Liver (tissue), 3 donors: ENCODE data around the gene FGF14.

Experiments
- EGR1 ChIP-seq, 2 donors: IDR thresholded peaks; 2 replicates each; pipeline ENCODE4 v1.6.1; 2016 to 2018; ENCODE audit warnings: antibody characterized with exemption in 2 of 2, low read depth in 2 of 2
- FOXA1 ChIP-seq: IDR thresholded peaks from 2 replicates; pipeline ENCODE4 v1.6.1; 2016; ENCODE audit warnings: antibody characterized with exemption
- GABPA ChIP-seq, 2 donors: IDR thresholded peaks in 1 of 2; conservative IDR thresholded peaks in 1 of 2; 2 replicates each; pipeline ENCODE4 v1.6.1; 2016; ENCODE audit warnings: antibody characterized with exemption in 2 of 2, mild to moderate bottlenecking in 1 of 2, moderate library complexity in 1 of 2
- HNF4A ChIP-seq, 2 donors: conservative IDR thresholded peaks; 2 replicates each; pipeline ENCODE4 v1.6.1; 2016; ENCODE audit warnings: antibody characterized with exemption in 2 of 2, mild to moderate bottlenecking in 2 of 2
- SP1 ChIP-seq: IDR thresholded peaks from 2 replicates; pipeline ENCODE4 v1.6.1; 2018; ENCODE audit warnings: antibody characterized with exemption, mild to moderate bottlenecking
- YY1 ChIP-seq: IDR thresholded peaks from 2 replicates; pipeline ENCODE4 v1.6.1; 2016; ENCODE audit warnings: antibody characterized with exemption, mild to moderate bottlenecking
- TF ChIP-seq, protein P1 (sequence below): fragments of 150-350 bp; IDR thresholded peaks from 2 replicates; pipeline ENCODE4 v1.5.1; 2017; ENCODE audit warnings: improper control_type of control experiment, low read depth, low read length; ENCODE audit not compliant: missing input control
- TF ChIP-seq, protein P2 (sequence below): IDR thresholded peaks from 2 replicates; pipeline ENCODE4 v1.6.1; 2016; ENCODE audit warnings: antibody characterized with exemption, mild to moderate bottlenecking
- donor health status: healthy.
- donor health status: healthy.

DNA sequence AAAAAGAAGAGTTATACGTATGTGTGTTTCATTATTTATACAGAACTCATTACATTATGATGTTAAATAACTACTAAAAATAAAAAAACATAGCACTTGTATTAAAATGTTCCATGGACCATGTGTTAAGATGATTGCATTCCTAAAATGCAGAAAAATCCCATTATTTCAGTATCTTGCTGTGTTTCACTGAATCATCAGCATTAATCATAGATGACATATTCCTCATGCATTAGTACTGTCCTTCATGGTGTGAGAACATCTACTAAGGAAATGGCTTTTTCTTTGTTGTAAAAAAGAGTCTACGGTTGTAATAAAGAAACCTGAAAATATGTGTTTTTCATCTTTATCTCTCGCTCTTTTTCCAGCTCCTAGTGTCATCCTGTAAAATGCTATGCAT lies 416.5 kb downstream of the FGF14 start:
- TF ChIP-seq HNF4A (conservative IDR thresholded peaks at IDR 0.05) = no peak
- TF ChIP-seq, protein P1, sequence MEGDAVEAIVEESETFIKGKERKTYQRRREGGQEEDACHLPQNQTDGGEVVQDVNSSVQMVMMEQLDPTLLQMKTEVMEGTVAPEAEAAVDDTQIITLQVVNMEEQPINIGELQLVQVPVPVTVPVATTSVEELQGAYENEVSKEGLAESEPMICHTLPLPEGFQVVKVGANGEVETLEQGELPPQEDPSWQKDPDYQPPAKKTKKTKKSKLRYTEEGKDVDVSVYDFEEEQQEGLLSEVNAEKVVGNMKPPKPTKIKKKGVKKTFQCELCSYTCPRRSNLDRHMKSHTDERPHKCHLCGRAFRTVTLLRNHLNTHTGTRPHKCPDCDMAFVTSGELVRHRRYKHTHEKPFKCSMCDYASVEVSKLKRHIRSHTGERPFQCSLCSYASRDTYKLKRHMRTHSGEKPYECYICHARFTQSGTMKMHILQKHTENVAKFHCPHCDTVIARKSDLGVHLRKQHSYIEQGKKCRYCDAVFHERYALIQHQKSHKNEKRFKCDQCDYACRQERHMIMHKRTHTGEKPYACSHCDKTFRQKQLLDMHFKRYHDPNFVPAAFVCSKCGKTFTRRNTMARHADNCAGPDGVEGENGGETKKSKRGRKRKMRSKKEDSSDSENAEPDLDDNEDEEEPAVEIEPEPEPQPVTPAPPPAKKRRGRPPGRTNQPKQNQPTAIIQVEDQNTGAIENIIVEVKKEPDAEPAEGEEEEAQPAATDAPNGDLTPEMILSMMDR = no peak
- no peak for TF ChIP-seq GABPA (IDR thresholded peaks at IDR 0.05 in 1 of 2, conservative IDR thresholded peaks at IDR 0.05 in 1 of 2)
- TF ChIP-seq FOXA1 = no peak
- no peak for TF ChIP-seq SP1
- TF ChIP-seq, protein P2, sequence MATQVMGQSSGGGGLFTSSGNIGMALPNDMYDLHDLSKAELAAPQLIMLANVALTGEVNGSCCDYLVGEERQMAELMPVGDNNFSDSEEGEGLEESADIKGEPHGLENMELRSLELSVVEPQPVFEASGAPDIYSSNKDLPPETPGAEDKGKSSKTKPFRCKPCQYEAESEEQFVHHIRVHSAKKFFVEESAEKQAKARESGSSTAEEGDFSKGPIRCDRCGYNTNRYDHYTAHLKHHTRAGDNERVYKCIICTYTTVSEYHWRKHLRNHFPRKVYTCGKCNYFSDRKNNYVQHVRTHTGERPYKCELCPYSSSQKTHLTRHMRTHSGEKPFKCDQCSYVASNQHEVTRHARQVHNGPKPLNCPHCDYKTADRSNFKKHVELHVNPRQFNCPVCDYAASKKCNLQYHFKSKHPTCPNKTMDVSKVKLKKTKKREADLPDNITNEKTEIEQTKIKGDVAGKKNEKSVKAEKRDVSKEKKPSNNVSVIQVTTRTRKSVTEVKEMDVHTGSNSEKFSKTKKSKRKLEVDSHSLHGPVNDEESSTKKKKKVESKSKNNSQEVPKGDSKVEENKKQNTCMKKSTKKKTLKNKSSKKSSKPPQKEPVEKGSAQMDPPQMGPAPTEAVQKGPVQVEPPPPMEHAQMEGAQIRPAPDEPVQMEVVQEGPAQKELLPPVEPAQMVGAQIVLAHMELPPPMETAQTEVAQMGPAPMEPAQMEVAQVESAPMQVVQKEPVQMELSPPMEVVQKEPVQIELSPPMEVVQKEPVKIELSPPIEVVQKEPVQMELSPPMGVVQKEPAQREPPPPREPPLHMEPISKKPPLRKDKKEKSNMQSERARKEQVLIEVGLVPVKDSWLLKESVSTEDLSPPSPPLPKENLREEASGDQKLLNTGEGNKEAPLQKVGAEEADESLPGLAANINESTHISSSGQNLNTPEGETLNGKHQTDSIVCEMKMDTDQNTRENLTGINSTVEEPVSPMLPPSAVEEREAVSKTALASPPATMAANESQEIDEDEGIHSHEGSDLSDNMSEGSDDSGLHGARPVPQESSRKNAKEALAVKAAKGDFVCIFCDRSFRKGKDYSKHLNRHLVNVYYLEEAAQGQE = no peak
- TF ChIP-seq EGR1 (IDR thresholded peaks at IDR 0.05; ENCODE audit: low read depth in 2 of 2) = no peak
- no peak for TF ChIP-seq YY1
